ENCODE data around the gene ABCG1.

The ABCG1 gene

DNA sequence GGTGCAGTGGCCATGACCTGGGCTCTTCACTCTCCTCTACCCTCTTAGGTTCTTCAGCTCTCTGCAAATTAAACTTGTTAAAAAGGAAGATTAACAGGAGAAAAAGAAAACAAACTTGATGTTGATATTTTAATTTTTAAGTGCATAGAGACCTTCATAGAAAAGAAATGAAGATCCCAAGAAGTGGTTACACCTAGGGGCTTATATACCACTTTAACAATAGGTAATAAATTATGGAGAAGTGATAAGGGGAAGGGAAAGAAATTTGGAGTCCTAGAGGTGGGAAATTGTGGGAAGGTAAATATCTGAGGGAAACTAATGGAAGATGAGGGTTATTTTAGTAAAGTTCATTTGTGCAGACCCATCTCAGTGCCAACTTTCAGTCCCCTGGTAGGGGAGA is 112.7 kb downstream of the ABCG1 start:
- no peak for TF ChIP-seq CTCF (IDR thresholded peaks at IDR 0.05; ENCODE audit: low read depth, low read length)
- no peak overlapping the region for H3K4me3 ChIP-seq (ENCODE audit: low read depth, low read length)

GRCh38 chr21:42332557-42333317 is 113.8 kb downstream of the ABCG1 start:
- no peak overlapping the region for H3K4me3 ChIP-seq (ENCODE audit: low read depth, low read length)
- TF ChIP-seq CTCF (IDR thresholded peaks at IDR 0.05; ENCODE audit: low read depth, low read length) = no peak

- no peak overlapping the region for H3K4me3 ChIP-seq (ENCODE audit: low read depth, low read length)
- no peak for TF ChIP-seq CTCF (IDR thresholded peaks at IDR 0.05; ENCODE audit: low read depth, low read length)
These were observed 117.1 kb downstream of the ABCG1 start for GRCh38 chr21:42336054-42336453.

DNA sequence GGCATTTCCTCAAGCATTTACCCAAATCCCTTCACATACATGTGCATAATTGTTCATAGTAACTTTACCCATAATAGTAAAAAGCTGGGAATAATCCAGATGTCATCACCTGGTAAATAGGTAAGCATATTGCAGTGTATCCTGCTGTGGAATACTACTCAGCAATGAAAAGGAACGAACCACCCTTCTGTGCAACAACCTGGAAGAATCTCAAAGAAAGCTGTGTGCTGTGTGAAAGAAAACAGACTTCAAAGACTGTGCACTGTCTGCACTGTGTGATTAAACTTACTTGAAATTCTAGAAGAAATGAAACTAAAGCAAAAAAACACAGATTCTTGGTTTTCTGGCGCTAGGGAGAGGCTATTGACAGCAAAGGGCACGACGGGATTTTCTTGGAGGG is 118.3 kb downstream of the ABCG1 start:
- TF ChIP-seq CTCF (IDR thresholded peaks at IDR 0.05; ENCODE audit: low read depth, low read length) = no peak
- no peak overlapping the region for H3K4me3 ChIP-seq (ENCODE audit: low read depth, low read length)

DNA sequence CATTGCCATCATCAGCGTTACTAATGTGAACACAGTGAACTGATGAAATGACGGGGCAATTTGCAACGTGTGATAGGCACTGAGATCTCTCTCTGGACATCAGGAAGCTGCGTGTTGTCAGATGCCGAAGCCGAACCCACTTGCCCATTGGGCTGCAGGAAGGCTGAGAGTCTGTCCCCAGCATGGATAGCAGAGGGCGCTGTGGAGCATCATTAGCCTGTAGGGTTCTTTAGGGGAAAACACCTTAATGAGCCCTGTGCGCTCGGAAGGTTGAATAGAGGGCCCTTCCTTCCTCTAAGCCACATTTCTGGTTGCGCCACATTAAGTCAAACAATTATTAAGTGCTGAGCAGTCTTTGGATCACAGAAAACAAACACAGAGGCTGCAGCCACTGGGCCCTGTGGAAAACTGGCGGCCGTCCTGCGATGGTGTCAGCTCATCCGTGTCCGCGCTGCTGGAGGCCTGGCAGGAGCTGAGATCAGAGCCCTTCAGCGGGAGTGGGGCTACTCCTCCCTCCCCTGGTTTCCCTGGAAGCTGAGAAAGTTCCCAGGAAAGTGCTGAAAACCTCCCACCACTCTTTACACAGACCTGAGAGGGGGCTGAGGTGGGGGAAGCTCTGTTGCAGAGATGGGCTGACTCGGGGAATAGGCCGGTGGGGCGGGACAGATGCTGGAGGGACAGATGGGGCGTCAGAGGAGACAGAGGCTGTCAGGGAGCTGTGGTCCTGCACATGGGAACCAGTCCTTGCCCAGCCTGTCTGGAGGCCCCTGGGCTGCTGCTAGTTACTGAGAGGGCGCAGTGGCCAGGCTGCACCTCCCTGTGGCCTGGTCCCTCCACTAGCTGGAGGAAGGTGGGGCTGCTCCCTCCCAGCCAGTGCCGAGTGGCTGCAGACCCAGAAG is 119.1 kb downstream of the ABCG1 start:
- no peak overlapping the region for H3K4me3 ChIP-seq (ENCODE audit: low read depth, low read length)
- TF ChIP-seq CTCF (IDR thresholded peaks at IDR 0.05; ENCODE audit: low read depth, low read length) = peak; percentile 13; the same call in 1 of the 2 replicates

DNA sequence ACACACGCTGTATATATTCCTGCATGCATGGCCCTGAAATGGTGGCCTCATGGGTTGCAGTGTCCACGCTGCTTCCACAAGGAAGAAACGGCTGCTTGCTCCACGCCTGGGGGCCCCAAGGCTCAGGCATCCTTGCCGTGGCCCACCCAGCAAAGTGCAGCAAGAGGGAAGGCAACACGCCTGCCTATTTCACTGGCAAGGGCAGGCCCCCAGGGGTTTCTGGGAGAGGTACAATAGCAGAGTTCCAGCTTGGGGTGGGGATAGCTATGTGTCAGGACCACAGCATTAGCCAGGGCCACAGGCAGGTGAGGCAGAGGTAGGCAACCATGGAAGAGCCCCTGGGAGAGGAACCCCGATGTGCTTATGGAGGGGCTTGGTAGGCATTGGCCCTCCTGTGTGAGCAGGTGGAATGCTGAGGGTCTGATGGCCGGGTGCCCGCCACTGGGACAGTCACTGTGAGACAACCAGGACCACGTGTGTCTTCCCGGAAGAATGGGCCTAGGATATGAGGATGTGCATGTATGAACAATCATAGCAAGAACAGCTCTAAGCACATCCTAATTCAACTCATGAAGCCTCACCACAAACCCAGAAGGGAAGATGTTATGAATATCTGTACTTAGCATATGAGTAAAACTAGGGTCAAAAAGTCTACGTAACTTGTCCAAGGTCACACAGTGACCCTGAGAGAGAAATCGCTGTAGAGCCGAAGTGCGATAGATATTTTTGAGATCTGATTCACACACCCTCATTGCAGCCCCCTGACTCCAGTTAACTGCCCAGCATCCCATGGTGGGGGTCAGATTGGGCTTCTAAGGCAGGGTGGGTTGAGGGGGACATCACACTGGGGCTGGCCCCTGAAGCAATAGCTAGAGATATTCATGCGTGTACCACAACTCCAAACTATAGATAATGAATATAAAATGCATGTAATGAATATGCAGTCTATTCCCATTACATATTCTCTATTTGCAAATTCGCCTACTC is 120.1 kb downstream of the ABCG1 start:
- no peak overlapping the region for H3K4me3 ChIP-seq (ENCODE audit: low read depth, low read length)
- no peak for TF ChIP-seq CTCF (IDR thresholded peaks at IDR 0.05; ENCODE audit: low read depth, low read length)
